MCF 10A (cell line): ENCODE results near the gene F13A1. TPM values are rescaled to one million over a fixed set of nuclear protein-coding genes. Genes with fewer than 3 reads are reported as not detected.

Experiments used
- BruUV-seq: library from RNA; stranded (reverse); fragments of 400-500 nt; replicated peaks from 2 replicates; lab custom pipeline; 2021; lab: Mats Ljungman, UMichigan
- CTCF ChIA-PET: fragments of 300-600 bp; sonication (Branson Sonifier 250); formaldehyde crosslinking; extraction: SDS; loops from one replicate; lab custom pipeline; 2021; ENCODE audit warnings: antibody characterized with exemption, inconsistent platforms; lab: Yijun Ruan, JAX
- POLR2A ChIA-PET: fragments of 300-600, 350-650 bp; sonication (Branson Sonifier 250); formaldehyde crosslinking; extraction: SDS; loops from one replicate; lab custom pipeline; 2020; ENCODE audit warnings: antibody characterized with exemption, inconsistent platforms; lab: Yijun Ruan, JAX
- DNase-seq: peaks from one replicate; pipeline ENCODE4 v3.0.0-alpha.2; 2018; ENCODE audit not compliant: unreplicated experiment
- H3K27ac Mint-ChIP-seq: one replicate; pipeline ENCODE4 v1.8.0; 2022; ENCODE audit warnings: mild to moderate bottlenecking, low read depth, mixed read lengths; ENCODE audit not compliant: unreplicated experiment
- H3K27me3 Mint-ChIP-seq: one replicate; pipeline ENCODE4 v1.8.0; 2022; ENCODE audit warnings: mixed read lengths; ENCODE audit not compliant: insufficient read depth, unreplicated experiment
- H3K36me3 Mint-ChIP-seq: one replicate; pipeline ENCODE4 v1.8.0; 2022; ENCODE audit warnings: mild to moderate bottlenecking, moderate library complexity, mixed read lengths; ENCODE audit not compliant: insufficient read depth, unreplicated experiment
- H3K4me1 Mint-ChIP-seq: one replicate; pipeline ENCODE4 v1.8.0; 2022; ENCODE audit warnings: mixed read lengths; ENCODE audit not compliant: insufficient read depth, unreplicated experiment
- H3K4me3 Mint-ChIP-seq: one replicate; pipeline ENCODE4 v1.8.0; 2022; ENCODE audit warnings: mild to moderate bottlenecking, moderate library complexity, mixed read lengths; ENCODE audit not compliant: unreplicated experiment
- H3K9me3 Mint-ChIP-seq: one replicate; pipeline ENCODE4 v1.8.0; 2022; ENCODE audit warnings: mixed read lengths; ENCODE audit not compliant: unreplicated experiment
- CTCF ChIP-seq: fragments of 200-600 bp; IDR thresholded peaks from one replicate; pipeline ENCODE4 v1.8.0; 2022; ENCODE audit warnings: antibody characterized with exemption, mild to moderate bottlenecking; ENCODE audit not compliant: unreplicated experiment
- intact Hi-C: fragments of 100-400 bp; cut with micrococcal nuclease; formaldehyde crosslinking; loops from 2 replicates; pipeline ENCODE4 v1.14.1; 2022
- total RNA-seq: library from RNA; stranded (reverse); gene quantifications from 2 replicates; pipeline ENCODE4 v1.2.3, GENCODE V29; 2022

Gene F13A1
- total RNA-seq, 1 experiment from 2014 or later = 0.65 TPM

DNA sequence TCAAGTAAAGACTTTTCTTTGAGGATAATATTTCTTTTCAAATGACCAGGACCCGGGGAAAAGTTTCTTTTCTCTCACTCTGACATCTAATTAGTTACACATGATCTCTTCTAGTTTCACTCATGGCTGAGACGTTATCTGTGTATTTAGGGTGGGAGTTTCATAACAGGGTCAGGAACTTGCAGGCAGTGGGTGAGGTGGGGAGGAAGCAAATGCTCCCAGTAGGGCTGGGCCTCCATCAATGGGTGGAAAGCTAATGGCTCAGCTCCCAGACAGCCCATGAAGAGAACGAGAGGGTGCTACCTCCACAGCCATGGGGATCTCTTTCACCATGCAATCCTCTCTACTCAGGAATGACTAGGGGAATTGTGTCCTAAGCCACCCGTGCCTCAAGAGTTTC, 119.3 kb downstream of the F13A1 start:
- Mint-ChIP-seq H3K4me3 (no peak overlapping the region), H3K27ac (no peak overlapping the region), H3K27me3 (peaks cover 71% of the 10 kb centered on the region), H3K4me1 (no peaks in the 10 kb centered on the region), H3K36me3 (no peaks in the 10 kb centered on the region), H3K9me3 (no peaks in the 10 kb centered on the region)
- CTCF ChIA-PET = interaction anchor here (0.6 kb wide), 1 partner anchor 67 kb away, joined by 3 read pairs; no protein-coding TSS in a partner anchor
- DNase-seq = no peak
- no peak for TF ChIP-seq CTCF
- intact Hi-C loops = no loop called here
- no TSS peak for BruUV-seq
- POLR2A ChIA-PET = no interaction called here

DNA sequence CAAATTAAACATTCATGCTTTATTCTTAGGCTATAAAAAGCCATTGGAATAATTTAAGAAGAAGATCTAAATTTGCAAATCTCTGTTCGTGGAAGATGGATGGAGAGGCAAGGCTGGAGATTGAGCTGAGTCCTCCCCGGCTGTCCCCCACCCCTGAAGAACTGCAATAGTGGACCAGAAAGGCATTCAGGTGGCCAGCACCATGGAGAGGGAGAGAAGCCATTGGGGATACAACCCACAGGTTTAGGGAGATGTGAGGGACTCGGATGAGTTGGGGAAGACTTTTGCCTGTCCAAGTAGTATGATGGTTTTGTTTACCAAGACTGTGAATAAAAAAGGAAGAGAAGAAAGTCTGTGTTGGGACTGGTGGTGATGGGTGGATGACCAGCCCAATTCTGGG, 120.8 kb downstream of the F13A1 start:
- intact Hi-C loops = no loop called here
- BruUV-seq = no TSS peak

DNA sequence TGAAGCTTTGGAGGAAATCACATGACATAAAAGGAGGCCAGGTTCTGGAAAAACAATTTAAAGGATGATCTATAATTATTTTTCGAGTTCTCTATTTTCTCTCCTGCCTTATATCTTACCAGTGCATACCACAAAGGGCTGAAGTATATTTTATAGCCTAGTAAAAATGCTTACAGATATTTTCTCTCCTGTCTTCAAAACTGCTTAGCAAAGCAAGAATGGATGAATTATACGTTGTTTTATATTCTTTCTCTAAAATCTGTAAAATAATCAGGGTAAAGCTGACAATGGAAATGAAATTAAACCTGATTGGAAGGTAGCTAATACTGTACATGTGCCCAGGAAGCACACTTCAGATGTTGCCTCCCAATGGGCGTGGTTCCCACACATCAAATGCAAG, 123.7 kb downstream of the F13A1 start:
- no peaks in the 10 kb centered on the region for H3K4me1 Mint-ChIP-seq
- H3K4me3 Mint-ChIP-seq = no peak overlapping the region
- no peaks in the 10 kb centered on the region for H3K9me3 Mint-ChIP-seq
- intact Hi-C loops = no loop called here
- no peaks in the 10 kb centered on the region for H3K36me3 Mint-ChIP-seq
- H3K27ac Mint-ChIP-seq = no peak overlapping the region
- POLR2A ChIA-PET = no interaction called here
- no peak for TF ChIP-seq CTCF
- no TSS peak for BruUV-seq
- CTCF ChIA-PET = no interaction called here
- peaks cover 60% of the 10 kb centered on the region for H3K27me3 Mint-ChIP-seq
- DNase-seq = no peak

More for the DNA sequence above, 120.8 kb downstream of the F13A1 start:
- POLR2A ChIA-PET = no interaction called here
- no peak overlapping the region for H3K27ac Mint-ChIP-seq
- H3K4me1 Mint-ChIP-seq = no peaks in the 10 kb centered on the region
- DNase-seq = no peak
- no peak for TF ChIP-seq CTCF
- no peaks in the 10 kb centered on the region for H3K9me3 Mint-ChIP-seq
- H3K27me3 Mint-ChIP-seq = peaks cover 63% of the 10 kb centered on the region
- H3K36me3 Mint-ChIP-seq = no peaks in the 10 kb centered on the region
- H3K4me3 Mint-ChIP-seq = no peak overlapping the region
- CTCF ChIA-PET = interaction anchor here (0.6 kb wide), 2 partner anchors 43 to 68 kb away, joined by 5 read pairs; no protein-coding TSS in a partner anchor

- Mint-ChIP-seq H3K4me1 (no peaks in the 10 kb centered on the region), H3K4me3 (no peak overlapping the region), H3K36me3 (no peaks in the 10 kb centered on the region), H3K27me3 (peaks cover 48% of the 10 kb centered on the region), H3K27ac (no peak overlapping the region), H3K9me3 (no peaks in the 10 kb centered on the region)
- ChIA-PET CTCF (interaction anchor here (0.7 to 0.9 kb wide), 2 partner anchors 26 to 54 kb away, joined by 3 read pairs; no protein-coding TSS in a partner anchor), POLR2A (no interaction called here)
- no peak for DNase-seq
- intact Hi-C loops = no loop called here
- no TSS peak for BruUV-seq
- TF ChIP-seq CTCF = no peak
Measured at GRCh38 chr6:6195080-6195479, 125.4 kb downstream of the F13A1 start.
